ENCODE measurements around the gene KIF25.

Gene KIF25

GRCh38 chr6:168027521-168027920, 30.1 kb downstream of the KIF25 start:
- no peak for TF ChIP-seq SIN3A (IDR thresholded peaks at IDR 0.05; ENCODE audit: borderline replicate concordance, insufficient read depth, low read length)

DNA sequence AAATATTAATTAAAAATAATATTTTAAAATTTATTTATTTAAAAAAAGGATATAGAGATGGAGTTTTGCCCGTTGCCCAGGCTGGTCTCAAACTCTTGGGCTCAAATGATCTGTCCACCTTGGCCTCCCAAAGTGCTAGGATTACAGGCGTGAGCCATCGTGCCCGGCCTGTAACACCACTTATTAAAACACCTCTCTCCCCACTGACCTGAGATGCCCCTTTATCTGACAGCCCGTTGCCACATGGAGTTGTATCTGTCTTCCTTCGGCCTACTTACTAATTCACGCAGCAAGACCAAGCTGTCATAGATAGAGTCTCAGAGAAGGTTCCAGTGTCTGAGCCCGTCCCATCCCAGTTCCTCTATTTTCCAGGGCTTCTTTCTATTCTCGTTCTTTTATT, 30.7 kb downstream of the KIF25 start:
- TF ChIP-seq FOXP2 (optimal IDR thresholded peaks at IDR 0.05; ENCODE audit: borderline replicate concordance, extremely low read depth, extremely low read length, insufficient read depth) = no peak
- no peak for TF ChIP-seq TAF1 (IDR thresholded peaks at IDR 0.05; ENCODE audit: borderline replicate concordance, insufficient read depth, low read length)

DNA sequence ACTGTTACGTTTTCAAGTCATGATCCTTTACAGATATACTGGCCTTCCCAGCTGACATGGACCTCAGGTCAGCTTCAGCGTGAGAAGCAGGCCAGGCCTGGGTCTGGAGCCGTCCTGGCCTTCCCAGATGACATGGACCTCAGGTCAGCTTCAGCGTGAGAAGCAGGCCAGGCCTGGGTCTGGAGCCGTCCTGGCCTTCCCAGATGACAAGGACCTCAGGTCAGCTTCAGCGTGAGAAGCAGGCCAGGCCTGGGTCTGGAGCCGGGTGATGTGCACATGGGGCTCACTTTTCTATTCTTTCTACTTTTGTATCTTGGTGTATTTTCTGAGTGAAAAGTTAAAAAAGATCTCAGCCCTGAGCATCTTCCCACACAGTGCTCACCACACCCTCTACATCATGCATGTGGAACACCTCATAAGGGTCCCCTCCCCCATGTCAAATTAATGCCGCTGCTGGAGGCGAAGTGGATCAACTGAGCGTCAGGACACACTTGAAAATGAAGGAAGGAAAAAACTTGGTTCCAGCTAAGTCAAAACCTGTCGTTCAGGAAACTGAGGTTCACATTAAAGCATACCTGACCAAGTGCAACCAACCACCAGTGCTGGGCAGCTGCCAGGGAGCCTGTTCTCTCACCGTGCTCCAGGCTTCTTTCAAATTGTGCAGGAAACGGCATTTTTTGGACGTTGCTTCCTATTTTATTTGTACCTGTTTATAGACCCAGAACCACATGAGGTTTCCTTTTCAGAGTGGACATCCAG, 32.2 kb downstream of the KIF25 start:
- TF ChIP-seq TAF1 (IDR thresholded peaks at IDR 0.05; ENCODE audit: borderline replicate concordance, insufficient read depth, low read length) (no peak), FOXP2 (optimal IDR thresholded peaks at IDR 0.05; ENCODE audit: borderline replicate concordance, extremely low read depth, extremely low read length, insufficient read depth) (no peak), REST (IDR thresholded peaks at IDR 0.05; ENCODE audit: insufficient read depth in 1 of 2, low read depth in 2 of 2, low read length in 2 of 2) (no peak), SIN3A (IDR thresholded peaks at IDR 0.05; ENCODE audit: borderline replicate concordance, insufficient read depth, low read length) (no peak)

- TF ChIP-seq REST (IDR thresholded peaks at IDR 0.05; ENCODE audit: insufficient read depth in 1 of 2, low read depth in 2 of 2, low read length in 2 of 2) = no peak
- TF ChIP-seq SIN3A (IDR thresholded peaks at IDR 0.05; ENCODE audit: borderline replicate concordance, insufficient read depth, low read length) = no peak
Observed at GRCh38 chr6:168030218-168030746, 32.8 kb downstream of the KIF25 start.

- TF ChIP-seq TAF1 (IDR thresholded peaks at IDR 0.05; ENCODE audit: borderline replicate concordance, insufficient read depth, low read length) (no peak), POLR2AphosphoS5 (IDR thresholded peaks at IDR 0.05; ENCODE audit: low read depth, low read length) (no peak), SIN3A (IDR thresholded peaks at IDR 0.05; ENCODE audit: borderline replicate concordance, insufficient read depth, low read length) (no peak), REST (IDR thresholded peaks at IDR 0.05; ENCODE audit: insufficient read depth in 1 of 2, low read depth in 2 of 2, low read length in 2 of 2) (no peak)
Observed at GRCh38 chr6:168030908-168031307, 33.4 kb downstream of the KIF25 start.

GRCh38 chr6:168031411-168031971, 34.0 kb downstream of the KIF25 start:
- no peak for TF ChIP-seq FOXP2 (optimal IDR thresholded peaks at IDR 0.05; ENCODE audit: borderline replicate concordance, extremely low read depth, extremely low read length, insufficient read depth)
- no peak for TF ChIP-seq REST (IDR thresholded peaks at IDR 0.05; ENCODE audit: insufficient read depth in 1 of 2, low read depth in 2 of 2, low read length in 2 of 2)
- TF ChIP-seq SIN3A (IDR thresholded peaks at IDR 0.05; ENCODE audit: borderline replicate concordance, insufficient read depth, low read length) = no peak
- no peak for TF ChIP-seq TAF1 (IDR thresholded peaks at IDR 0.05; ENCODE audit: borderline replicate concordance, insufficient read depth, low read length)
- no peak for TF ChIP-seq POLR2AphosphoS5 (IDR thresholded peaks at IDR 0.05; ENCODE audit: low read depth, low read length)

Measured in PFSK-1 (cell line).